Endothelial cell (in vitro differentiated cells): ENCODE measurements around the gene MACROD2. TPM values are rescaled to one million over a fixed set of nuclear protein-coding genes. Genes with fewer than 3 reads are reported as not detected.

Source experiments
- DNase-seq: peaks from one replicate; pipeline ENCODE4 v3.0.0; 2021; ENCODE audit warnings: low spot score
- H3K27ac Mint-ChIP-seq: one replicate; pipeline ENCODE4 v1.8.0; 2021; ENCODE audit warnings: mixed read lengths, inconsistent platforms; ENCODE audit not compliant: unreplicated experiment
- H3K27me3 Mint-ChIP-seq: one replicate; pipeline ENCODE4 v1.8.0; 2021; ENCODE audit warnings: mild to moderate bottlenecking, moderate library complexity, mixed read lengths, inconsistent platforms; ENCODE audit not compliant: unreplicated experiment
- H3K36me3 Mint-ChIP-seq: one replicate; pipeline ENCODE4 v1.8.0; 2021; ENCODE audit warnings: mild to moderate bottlenecking, low read depth, mixed read lengths, inconsistent platforms; ENCODE audit not compliant: unreplicated experiment
- H3K4me1 Mint-ChIP-seq: one replicate; pipeline ENCODE4 v1.8.0; 2021; ENCODE audit warnings: mild to moderate bottlenecking, mixed read lengths, inconsistent platforms; ENCODE audit not compliant: unreplicated experiment
- H3K4me3 Mint-ChIP-seq: one replicate; pipeline ENCODE4 v1.8.0; 2021; ENCODE audit warnings: mild to moderate bottlenecking, mixed read lengths, inconsistent platforms; ENCODE audit not compliant: unreplicated experiment
- H3K9me3 Mint-ChIP-seq: one replicate; pipeline ENCODE4 v1.8.0; 2021; ENCODE audit warnings: mixed read lengths, inconsistent platforms; ENCODE audit not compliant: unreplicated experiment
- CTCF ChIP-seq: fragments of 200-600 bp; sonication (generic); IDR thresholded peaks from one replicate; pipeline ENCODE4 v1.5.0; 2021; ENCODE audit warnings: antibody characterized with exemption; ENCODE audit not compliant: unreplicated experiment
- total RNA-seq: library from RNA; stranded (reverse); fragmentation: NEBNext Ultra II Directional; extraction: Animal tissue kit (Norgen Biotek cat#: 25700); gene quantifications from one replicate; pipeline ENCODE4 v1.2.1, GENCODE V29; 2021; ENCODE audit not compliant: unreplicated experiment

The MACROD2 gene
- total RNA-seq, 1 donor from 2014 or later: 6.4 TPM

DNA sequence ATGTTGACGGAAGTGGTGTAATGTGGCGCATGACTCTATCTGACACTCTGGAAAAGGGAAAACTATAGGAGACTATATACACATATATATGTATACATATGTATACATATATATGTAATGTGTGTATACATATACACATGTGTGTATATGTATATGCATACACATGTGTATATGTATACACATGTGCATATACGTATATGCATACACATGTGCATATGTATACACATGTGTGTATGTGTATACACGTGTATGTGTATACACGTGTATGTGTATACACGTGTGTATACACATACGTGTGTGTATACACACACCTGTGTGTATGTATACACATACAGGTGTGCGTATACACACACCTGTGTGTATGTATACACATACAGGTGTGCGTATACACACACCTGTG, 1025.5 kb downstream of the MACROD2 start:
- no peak for TF ChIP-seq CTCF
- Mint-ChIP-seq H3K9me3 (no peaks in the 10 kb centered on the region), H3K27ac (no peak overlapping the region), H3K4me3 (no peak overlapping the region), H3K4me1 (no peaks in the 10 kb centered on the region), H3K36me3 (no peaks in the 10 kb centered on the region), H3K27me3 (no peaks in the 10 kb centered on the region)
- no peak for DNase-seq

- no peaks in the 10 kb centered on the region for H3K9me3 Mint-ChIP-seq
- TF ChIP-seq CTCF: no peak
- no peak overlapping the region for H3K4me3 Mint-ChIP-seq
- DNase-seq: no peak
- H3K27ac Mint-ChIP-seq: no peak overlapping the region
- H3K27me3 Mint-ChIP-seq: no peaks in the 10 kb centered on the region
- no peaks in the 10 kb centered on the region for H3K4me1 Mint-ChIP-seq
- H3K36me3 Mint-ChIP-seq: no peaks in the 10 kb centered on the region
These were observed 1027.6 kb downstream of the MACROD2 start for GRCh38 chr20:15022921-15023320.

DNA sequence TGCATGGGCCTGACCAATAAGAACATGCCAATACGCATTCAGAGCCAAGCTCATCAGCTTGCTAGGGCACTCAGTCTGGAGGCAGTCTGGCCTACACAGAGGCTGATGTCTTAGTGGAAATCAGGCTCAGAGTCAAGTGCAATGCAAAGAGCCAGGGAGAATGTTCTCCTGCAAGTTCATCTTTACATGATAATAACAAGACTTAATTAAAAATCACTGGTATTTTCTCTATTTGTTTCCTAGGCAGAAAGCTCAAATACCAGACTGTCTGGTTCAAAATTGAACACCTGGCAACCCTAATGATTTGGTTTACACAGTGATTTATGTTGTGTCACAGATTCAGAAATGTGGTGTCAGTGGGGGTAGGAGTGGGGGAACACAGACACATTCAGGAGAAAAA, 1031.4 kb downstream of the MACROD2 start:
- TF ChIP-seq CTCF: no peak
- DNase-seq: no peak
- Mint-ChIP-seq H3K4me3 (no peak overlapping the region), H3K27me3 (peaks cover 3% of the 10 kb centered on the region), H3K36me3 (no peaks in the 10 kb centered on the region), H3K9me3 (no peaks in the 10 kb centered on the region), H3K4me1 (no peaks in the 10 kb centered on the region), H3K27ac (no peak overlapping the region)

DNA sequence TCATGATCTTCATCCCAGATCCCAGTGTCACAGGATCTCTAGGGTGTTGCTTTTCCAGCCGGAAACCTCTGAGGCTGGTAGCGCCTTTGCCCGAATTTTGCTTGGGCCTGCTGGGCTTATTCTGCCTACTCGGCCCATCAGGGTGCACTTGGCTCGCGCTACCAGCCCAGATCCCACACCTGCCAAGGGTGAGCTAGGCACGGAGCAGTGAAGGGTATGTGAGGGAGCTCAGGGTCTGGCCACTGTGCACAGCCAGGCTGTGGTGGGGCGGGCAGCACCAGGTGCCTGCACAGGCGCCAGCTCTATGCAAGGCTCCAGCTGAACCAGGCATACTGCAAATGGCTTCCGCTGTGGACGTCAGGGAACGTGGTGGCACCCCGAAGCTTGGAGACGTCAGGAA, 1035.5 kb downstream of the MACROD2 start:
- Mint-ChIP-seq H3K27ac (no peak overlapping the region), H3K4me3 (no peak overlapping the region), H3K4me1 (no peaks in the 10 kb centered on the region), H3K36me3 (no peaks in the 10 kb centered on the region), H3K27me3 (peaks cover 3% of the 10 kb centered on the region), H3K9me3 (no peaks in the 10 kb centered on the region)
- TF ChIP-seq CTCF: no peak
- DNase-seq: no peak

DNA sequence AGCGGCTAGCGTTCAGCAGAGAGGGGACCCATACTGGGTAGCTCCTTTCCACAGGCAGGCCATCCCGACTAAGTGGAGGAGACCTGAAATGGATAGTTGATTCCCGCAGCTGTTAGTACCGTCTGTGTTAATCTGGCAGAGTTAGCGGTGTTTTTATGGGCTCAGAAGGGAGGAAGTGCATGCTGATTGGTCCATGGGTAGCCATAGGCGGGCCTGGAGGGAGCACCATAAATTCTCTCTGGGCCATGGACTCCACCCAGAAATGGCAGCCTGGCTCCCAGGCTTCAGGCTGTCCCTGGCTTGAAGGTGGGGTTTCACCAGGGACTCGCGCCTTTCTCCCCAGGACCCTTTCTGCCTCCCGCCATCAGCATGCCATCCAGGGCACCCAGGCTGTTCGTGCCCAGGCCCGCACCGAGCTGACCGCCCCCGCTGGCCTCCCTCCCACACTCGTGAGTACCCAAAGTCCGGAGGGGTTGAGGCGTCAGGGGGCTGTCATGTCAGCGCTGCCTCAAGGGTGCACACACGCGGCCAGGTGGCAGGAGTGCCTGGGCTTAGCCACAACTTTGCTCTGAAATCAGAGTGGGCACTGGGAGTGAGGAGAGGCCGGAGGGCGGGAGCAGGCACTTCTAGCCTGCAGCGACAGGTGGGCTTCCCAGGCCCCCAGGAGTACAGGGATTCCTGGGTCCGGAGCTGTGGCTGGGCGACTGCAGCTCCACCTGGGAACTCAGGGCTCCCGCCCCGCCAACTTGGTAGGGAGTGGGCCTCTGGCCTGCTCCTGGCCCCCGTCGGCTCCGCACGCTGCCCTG, 1036.4 kb downstream of the MACROD2 start:
- H3K4me1 Mint-ChIP-seq: no peaks in the 10 kb centered on the region
- H3K36me3 Mint-ChIP-seq: no peaks in the 10 kb centered on the region
- H3K27ac Mint-ChIP-seq: no peak overlapping the region
- no peak overlapping the region for H3K4me3 Mint-ChIP-seq
- no peaks in the 10 kb centered on the region for H3K9me3 Mint-ChIP-seq
- TF ChIP-seq CTCF: no peak
- DNase-seq: no peak
- H3K27me3 Mint-ChIP-seq: peaks cover 3% of the 10 kb centered on the region
